WTC11 (cell line): ENCODE data around the gene CHD6.

Source experiments
- GTF2I ChIP-seq: fragments of 250-450 bp; sonication (Bioruptor Pico); conservative IDR thresholded peaks from 2 replicates; pipeline ENCODE4 v1.4.0; 2021; ENCODE audit warnings: mild to moderate bottlenecking
- JUN ChIP-seq: sonication (generic); formaldehyde crosslinking; IDR thresholded peaks from 2 replicates; pipeline ENCODE4 v1.8.0; 2023; ENCODE audit warnings: mild to moderate bottlenecking, missing genetic modification reagents
- NFE2L1 ChIP-seq: sonication (generic); formaldehyde crosslinking; IDR thresholded peaks from 2 replicates; pipeline ENCODE4 v1.8.1; 2023; ENCODE audit warnings: missing genetic modification reagents
- NFYB ChIP-seq: sonication (generic); formaldehyde crosslinking; conservative IDR thresholded peaks from 2 replicates; pipeline ENCODE4 v1.8.0; 2022; ENCODE audit warnings: low read depth, missing genetic modification reagents
- NR2C2 ChIP-seq: sonication (generic); formaldehyde crosslinking; IDR thresholded peaks from 2 replicates; pipeline ENCODE4 v1.8.0; 2022; ENCODE audit warnings: mild to moderate bottlenecking, missing genetic modification reagents
- SMAD3 ChIP-seq: sonication (generic); formaldehyde crosslinking; IDR thresholded peaks from 2 replicates; pipeline ENCODE4 v1.8.0; 2022; ENCODE audit warnings: missing genetic modification reagents, mild to moderate bottlenecking, borderline replicate concordance
- SMAD4 ChIP-seq: sonication (generic); formaldehyde crosslinking; IDR thresholded peaks from 2 replicates; pipeline ENCODE4 v1.8.0; 2022; ENCODE audit warnings: mild to moderate bottlenecking, missing genetic modification reagents
- TF ChIP-seq, protein P1 (sequence below): sonication (generic); formaldehyde crosslinking; IDR thresholded peaks from 2 replicates; pipeline ENCODE4 v1.8.1; 2022; ENCODE audit warnings: low read depth, missing genetic modification reagents, borderline replicate concordance
- TF ChIP-seq, protein P2 (sequence below): sonication (generic); formaldehyde crosslinking; IDR thresholded peaks from 2 replicates; pipeline ENCODE4 v1.8.0; 2022; ENCODE audit warnings: mild to moderate bottlenecking, missing genetic modification reagents
- TF ChIP-seq, protein P3 (sequence below): fragments of 200-600 bp; IDR thresholded peaks from 2 replicates; pipeline ENCODE4 v1.8.0; 2022; ENCODE audit warnings: antibody characterized with exemption
- TF ChIP-seq, protein P4 (sequence below): sonication (generic); formaldehyde crosslinking; IDR thresholded peaks from 2 replicates; pipeline ENCODE4 v1.8.1; 2023; ENCODE audit warnings: mild to moderate bottlenecking, missing genetic modification reagents, moderate library complexity
- TF ChIP-seq, protein P5 (sequence below): sonication (generic); formaldehyde crosslinking; IDR thresholded peaks from 2 replicates; pipeline ENCODE4 v1.8.0; 2022; ENCODE audit warnings: mild to moderate bottlenecking, missing genetic modification reagents

DNA sequence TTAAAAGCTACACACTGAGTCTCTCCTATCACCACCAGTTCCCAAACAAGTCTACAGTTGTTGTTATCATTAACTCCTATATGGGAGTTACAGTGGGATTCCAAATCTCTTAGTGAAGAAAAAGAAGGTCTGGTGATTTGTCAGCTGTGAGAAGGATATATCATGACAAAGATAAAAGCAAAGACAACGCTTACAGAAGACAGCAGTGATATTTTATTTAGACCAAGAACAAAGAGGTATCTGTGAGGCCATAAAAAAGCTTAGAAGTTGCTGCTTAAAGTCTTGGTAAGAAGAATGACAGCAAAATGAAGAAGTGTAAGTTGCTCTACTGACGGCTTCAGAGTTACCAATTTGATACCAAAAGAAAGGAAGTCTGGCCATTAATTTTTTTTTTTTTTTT is 47.2 kb downstream of the CHD6 start:
- TF ChIP-seq, protein P1, sequence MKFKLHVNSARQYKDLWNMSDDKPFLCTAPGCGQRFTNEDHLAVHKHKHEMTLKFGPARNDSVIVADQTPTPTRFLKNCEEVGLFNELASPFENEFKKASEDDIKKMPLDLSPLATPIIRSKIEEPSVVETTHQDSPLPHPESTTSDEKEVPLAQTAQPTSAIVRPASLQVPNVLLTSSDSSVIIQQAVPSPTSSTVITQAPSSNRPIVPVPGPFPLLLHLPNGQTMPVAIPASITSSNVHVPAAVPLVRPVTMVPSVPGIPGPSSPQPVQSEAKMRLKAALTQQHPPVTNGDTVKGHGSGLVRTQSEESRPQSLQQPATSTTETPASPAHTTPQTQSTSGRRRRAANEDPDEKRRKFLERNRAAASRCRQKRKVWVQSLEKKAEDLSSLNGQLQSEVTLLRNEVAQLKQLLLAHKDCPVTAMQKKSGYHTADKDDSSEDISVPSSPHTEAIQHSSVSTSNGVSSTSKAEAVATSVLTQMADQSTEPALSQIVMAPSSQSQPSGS, result no peak
- TF ChIP-seq, protein P2, sequence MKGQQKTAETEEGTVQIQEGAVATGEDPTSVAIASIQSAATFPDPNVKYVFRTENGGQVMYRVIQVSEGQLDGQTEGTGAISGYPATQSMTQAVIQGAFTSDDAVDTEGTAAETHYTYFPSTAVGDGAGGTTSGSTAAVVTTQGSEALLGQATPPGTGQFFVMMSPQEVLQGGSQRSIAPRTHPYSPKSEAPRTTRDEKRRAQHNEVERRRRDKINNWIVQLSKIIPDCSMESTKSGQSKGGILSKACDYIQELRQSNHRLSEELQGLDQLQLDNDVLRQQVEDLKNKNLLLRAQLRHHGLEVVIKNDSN, result no peak
- TF ChIP-seq JUN (CRISPR knock-in tag) (no peak), SMAD4 (CRISPR knock-in tag) (no peak), GTF2I (CRISPR knock-in tag) (no peak), NFYB (no peak), NR2C2 (CRISPR knock-in tag) (no peak), NFE2L1 (CRISPR knock-in tag) (no peak), SMAD3 (CRISPR knock-in tag) (no peak)
- TF ChIP-seq, protein P3, sequence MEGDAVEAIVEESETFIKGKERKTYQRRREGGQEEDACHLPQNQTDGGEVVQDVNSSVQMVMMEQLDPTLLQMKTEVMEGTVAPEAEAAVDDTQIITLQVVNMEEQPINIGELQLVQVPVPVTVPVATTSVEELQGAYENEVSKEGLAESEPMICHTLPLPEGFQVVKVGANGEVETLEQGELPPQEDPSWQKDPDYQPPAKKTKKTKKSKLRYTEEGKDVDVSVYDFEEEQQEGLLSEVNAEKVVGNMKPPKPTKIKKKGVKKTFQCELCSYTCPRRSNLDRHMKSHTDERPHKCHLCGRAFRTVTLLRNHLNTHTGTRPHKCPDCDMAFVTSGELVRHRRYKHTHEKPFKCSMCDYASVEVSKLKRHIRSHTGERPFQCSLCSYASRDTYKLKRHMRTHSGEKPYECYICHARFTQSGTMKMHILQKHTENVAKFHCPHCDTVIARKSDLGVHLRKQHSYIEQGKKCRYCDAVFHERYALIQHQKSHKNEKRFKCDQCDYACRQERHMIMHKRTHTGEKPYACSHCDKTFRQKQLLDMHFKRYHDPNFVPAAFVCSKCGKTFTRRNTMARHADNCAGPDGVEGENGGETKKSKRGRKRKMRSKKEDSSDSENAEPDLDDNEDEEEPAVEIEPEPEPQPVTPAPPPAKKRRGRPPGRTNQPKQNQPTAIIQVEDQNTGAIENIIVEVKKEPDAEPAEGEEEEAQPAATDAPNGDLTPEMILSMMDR, result no peak
- TF ChIP-seq, protein P4, sequence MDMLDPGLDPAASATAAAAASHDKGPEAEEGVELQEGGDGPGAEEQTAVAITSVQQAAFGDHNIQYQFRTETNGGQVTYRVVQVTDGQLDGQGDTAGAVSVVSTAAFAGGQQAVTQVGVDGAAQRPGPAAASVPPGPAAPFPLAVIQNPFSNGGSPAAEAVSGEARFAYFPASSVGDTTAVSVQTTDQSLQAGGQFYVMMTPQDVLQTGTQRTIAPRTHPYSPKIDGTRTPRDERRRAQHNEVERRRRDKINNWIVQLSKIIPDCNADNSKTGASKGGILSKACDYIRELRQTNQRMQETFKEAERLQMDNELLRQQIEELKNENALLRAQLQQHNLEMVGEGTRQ (CRISPR knock-in tag), result no peak
- TF ChIP-seq, protein P5, sequence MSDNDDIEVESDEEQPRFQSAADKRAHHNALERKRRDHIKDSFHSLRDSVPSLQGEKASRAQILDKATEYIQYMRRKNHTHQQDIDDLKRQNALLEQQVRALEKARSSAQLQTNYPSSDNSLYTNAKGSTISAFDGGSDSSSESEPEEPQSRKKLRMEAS (CRISPR knock-in tag), result no peak
